Stimulated activated CD4-positive, alpha-beta T cell treated with anti-CD3 and anti-CD28 coated beads, Interleukin-4, amount 100 ng/mL, for 48 hours (primary cell): ENCODE results near the gene KANTR.
"Not testable (repeated sequence)": the region's sequence is repeated elsewhere in the genome, so short reads cannot be mapped to it uniquely, and the experiment has no call there.

Source experiments
- DNase-seq, 2 donors: peaks; one replicate each; pipeline ENCODE4 v3.0.0-alpha.2; 2020; ENCODE audit warnings: low read depth in 2 of 2

Gene KANTR

DNA sequence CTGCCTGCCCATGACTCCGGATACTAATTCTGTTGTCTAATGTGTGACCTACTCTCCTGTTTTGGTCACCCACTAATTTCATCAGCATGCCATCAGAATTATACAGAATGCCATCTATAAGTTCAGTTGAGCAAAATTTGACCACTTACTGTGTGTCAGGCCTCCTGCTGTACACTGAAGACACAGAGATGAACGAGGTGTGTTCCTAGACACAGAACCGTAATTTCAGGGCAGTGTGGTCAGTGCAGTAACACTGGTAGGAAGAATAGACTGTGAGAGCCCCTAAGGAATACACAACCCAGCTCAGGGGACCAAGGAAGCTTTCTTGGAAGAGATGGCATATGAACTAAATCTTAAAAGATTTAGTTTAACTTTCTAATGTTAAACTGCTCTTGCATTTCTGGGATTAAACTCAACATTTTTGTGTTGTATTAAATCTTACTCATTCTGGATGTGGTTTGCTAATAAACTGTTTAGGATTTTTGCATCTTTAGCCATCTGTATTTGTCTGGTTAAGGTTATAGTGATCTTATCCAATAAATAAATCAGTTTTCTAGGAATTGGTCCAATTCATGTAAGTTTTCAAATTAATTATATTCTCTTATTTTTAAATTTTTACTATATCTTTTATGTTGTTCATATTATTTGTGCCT, 34.3 kb downstream of the KANTR start:
- no peak for DNase-seq

DNA sequence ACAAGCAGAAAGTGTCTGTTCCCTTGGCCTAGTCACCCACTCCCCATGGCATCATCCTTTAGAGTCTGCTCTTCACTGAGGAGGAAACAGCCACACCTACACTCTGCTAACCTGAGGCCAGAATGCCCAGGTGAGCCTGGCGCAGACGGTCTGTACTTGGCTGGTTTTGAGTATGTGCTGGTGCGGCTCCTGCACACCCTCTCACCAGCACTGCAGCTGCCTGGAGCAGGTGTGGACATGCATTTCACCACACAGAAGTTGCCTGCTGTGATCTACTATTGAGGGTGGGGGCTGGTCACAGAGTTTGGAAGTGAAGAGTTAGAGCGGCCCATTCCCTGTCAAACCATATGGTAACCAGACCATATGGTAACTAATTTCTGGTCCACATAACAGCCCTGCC, 39.5 kb downstream of the KANTR start:
- DNase-seq: no peak

DNA sequence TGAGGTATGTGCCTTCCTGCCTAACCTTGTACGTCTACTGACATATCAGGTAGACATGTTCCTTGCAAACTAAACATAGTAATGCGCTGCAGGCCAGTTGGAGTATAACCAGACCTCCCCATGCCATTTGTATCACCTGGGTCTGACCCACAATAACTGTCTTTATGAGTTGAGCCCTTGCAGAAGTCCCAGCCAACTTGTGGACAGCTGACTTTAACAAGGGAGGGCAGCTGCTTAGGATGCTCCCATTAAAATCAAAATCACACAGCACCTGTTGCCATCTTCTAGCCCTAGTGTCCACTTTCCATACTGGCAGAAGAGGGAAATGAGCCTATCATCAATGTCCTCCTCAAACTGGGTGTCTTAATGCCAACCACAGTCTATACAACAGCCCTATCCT, 41.6 kb downstream of the KANTR start:
- no peak for DNase-seq

DNA sequence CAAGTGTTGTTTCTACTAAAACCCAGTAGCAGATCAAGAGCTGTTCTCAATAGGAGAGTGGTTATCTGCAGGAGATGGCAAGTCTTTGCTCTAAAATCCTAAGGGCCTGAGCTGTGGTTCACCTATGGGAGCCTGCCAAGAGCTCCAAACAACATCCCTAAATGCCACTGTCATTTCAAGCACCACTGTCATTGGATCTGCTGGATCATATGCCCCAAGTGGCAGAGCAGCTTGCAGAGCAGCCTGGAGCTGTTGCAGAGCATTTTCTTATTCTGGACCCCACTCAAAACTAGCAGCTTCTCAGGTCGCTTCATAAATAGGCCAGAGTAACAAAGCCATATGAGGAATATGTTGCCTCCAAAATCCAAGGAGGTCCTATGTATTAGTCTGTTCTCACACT, 59.6 kb downstream of the KANTR start:
- DNase-seq: no peak

DNA sequence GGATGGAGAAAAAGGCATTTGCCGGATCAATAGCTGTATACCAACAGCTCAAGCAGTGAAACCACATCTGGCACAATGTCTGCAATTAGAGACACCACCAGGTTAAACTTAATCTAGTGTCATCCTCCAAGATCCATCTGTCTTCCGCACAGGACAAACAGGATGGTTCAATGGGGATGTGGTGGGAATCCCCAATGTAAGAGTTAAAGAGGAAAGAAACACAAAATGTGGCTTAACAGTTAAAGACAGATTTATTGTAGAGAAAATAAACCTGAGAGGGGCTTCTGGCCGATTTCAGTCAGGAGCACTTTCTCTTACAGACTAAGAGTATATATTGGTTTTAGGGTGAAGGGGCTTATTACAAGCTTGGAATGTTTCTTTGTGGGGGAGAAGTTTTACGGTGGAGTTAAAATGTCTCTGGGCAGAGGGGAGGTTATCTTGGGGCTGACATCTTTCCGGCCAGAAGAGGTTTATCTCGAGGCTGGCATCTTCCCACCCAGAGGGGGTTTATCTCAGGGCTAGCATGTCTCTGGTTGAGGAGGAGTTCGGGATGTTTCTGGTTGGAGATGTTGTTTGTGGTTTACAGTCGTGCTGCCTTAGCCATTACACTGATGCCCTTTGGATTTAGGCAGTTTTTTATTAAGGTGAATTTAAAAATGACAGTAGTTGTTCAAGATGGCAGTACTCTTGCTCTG, 61.7 kb downstream of the KANTR start:
- no peak for DNase-seq

DNA sequence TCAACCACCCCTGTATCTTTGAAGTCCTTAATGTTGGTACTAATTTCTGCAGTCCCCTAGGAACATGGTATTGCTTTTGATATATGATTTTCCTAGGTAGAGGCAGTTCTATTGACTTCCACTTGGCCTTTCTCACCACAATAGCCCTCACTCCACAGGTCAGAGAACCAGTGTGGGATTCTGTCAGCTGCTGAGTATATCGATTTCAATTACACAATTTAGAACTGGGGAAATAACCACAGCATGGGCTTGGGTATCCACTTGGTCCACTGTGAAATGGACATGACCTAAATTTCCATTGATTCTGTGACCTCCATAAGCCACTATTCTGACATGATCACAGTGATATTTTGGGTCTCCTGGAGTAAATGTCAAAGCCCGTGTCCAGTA, 62.3 kb downstream of the KANTR start:
- DNase-seq: no peak

DNA sequence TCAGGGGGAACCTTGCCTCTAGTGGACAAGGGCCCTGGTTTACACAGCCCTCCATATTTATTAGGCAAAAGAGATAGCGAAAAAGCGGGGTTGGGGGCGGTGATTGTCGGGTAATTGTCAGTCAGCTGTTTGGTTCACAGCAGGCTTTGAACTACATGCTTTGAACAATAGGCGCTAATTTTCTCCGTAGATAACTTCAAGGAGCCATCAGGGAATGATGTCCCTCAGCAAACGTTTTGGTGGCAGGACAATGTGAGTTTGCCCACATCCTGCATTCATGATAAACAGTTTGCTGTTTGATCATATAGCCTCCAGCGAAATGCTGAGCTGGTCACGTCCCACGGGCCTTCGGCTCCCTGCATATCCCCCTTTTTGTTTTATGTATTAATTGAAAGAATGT, 65.2 kb downstream of the KANTR start:
- no peak for DNase-seq

DNA sequence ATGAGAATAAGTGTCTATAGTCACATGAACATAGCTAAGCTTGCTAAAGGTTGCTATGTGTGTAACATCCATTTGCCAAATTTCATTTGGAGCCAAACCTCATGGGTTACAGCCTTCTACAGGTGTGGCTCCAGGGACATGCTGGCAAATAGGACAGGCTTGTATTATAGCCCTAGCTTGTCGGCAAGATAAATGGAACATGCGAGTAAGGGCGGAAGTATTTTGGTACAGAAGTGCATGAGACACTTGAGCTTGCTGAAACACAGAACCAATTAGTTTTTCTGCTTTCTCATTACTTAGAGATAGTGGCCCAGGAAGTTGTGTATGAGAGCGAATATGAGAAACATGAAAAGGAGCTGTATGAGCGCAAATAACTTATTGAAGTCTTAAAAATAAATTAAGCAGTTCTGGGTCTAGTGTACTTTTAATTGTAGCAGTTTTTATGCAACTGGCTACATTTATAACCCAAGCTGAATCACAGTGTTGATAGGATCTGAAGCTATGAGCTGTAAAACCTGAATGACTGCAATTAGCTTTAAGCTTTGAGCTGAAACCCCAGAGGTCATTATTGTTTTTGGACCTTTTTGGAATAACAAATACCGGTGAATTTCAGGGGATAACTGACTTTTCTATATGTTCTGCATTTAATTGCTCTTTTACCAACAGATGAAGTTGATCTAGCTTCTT, 66.5 kb downstream of the KANTR start:
- DNase-seq: no peak

DNA sequence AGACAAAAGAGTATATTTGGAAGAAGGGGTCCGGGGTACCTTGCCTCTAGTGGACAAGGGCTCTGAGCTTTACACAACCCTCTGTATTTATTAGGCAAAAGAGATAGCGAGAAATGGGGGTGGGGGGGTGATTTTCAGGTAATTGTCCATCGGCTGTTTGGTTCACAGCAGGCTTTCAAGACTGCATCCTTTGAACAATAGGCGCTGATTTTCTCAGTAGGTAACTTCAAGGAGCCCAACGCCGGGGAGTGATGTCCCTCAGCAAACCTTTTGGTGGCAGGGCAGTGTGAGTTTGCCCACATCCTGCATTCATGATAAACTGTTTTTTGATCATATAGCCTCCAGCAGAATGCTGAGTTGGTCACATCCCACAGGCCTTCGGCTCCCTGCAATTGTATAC, 69.5 kb downstream of the KANTR start:
- DNase-seq: no peak

DNA sequence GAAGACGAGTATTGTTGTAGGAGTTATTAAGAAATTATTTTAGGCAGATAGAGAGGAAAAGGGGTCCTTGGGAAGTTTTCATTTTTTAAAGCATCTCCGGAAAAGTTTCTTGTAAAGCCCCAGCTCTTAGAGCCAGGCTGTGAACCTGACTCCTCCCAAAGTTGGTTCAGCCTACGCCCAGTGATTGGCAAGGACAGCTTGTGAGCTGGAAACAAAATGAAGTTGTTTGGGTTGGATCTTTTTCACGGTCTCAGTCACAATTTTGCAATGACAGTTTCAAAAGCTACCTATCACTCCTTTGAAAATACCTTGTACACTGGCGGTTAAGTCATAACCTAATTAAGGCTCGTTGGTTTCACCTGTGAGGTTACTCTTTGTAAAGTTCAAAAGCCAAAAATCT, 70.6 kb downstream of the KANTR start:
- DNase-seq: not testable (repeated sequence)

DNA sequence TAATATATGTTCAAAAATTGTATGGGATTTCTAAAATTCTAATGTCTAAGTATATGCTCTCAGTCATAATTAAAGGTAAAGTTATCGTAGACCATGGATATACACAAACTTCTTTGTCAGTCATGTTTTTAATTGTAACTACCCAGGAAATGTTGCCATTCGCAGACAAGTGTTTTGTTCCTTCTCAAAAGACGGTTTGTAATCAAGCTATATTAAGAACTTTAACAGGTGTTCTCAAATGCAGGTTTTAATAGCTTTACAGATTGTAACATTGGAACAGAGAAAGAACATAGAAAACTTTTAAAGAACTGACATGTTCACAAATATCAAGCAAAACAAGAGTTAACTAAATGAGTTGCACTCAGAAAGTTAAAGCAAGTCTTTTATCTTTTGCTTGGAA, 72.2 kb downstream of the KANTR start:
- no peak for DNase-seq

DNA sequence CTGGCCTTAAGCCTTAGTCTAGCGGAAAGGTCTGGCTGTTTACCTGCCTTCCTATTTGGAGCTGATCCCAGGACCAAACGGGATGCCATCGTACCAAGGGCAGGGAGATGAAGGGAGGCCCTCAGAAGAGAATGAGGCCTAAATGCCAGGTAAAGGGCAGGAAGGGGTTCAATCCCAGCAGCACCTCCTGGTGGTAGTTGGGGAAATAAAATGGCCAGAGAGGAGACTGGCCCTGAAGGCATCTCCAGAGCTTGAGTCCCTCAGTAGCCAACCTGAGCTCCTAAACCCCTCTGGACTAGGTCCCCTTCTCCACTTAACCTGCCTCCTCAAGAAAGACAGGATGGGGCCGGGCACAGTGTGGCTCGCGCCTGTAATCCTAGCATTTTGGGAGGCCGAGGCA, 77.4 kb downstream of the KANTR start:
- DNase-seq: no peak
